ENCODE results near the gene SMC1B. TPM values are rescaled to one million over a fixed set of nuclear protein-coding genes. Genes with fewer than 3 reads are reported as not detected.

Gene SMC1B
- total and polyA plus RNA-seq, 2 of the 8 experiments (the other 6 are each of a cell fraction or from before 2014, with no cell fraction given): 0.02 TPM; not detected in 1

DNA sequence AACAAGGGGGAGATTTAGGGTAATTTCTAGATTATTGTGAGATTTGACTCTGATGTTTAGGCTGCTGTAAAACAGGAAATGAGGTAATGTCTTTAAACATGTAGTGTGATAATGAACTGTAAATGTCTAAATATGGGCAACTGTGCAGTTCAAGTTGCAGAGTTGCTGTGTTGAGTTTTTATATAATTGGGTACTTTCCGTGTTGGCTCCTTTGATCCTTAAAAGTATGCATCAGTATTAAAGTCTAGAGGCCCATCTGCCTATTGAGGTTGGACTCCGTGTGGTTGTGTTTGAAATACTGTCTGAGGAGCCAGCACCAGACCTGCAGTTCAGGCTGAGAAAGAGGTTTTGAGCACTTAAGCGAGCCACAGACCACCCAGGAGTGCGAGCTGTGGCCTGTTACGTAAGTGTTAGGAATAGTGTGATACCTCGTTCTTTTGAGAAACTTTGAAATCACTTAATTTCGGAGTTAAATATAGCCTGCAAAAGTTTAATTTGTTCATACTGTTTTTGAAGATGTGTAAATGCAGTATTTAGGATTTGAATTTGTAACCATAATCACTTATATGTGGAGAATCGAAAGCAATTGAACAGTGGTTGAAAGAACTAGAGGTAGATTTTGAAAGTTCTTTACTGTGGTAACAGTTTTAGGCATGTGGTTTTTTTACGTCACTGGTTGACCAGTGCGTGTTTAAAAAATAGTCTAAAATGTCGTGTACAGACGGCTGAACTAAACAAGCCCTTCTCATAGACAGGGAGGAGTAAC, 94.7 kb downstream of the SMC1B start (continued):
- TF ChIP-seq, protein P1, sequence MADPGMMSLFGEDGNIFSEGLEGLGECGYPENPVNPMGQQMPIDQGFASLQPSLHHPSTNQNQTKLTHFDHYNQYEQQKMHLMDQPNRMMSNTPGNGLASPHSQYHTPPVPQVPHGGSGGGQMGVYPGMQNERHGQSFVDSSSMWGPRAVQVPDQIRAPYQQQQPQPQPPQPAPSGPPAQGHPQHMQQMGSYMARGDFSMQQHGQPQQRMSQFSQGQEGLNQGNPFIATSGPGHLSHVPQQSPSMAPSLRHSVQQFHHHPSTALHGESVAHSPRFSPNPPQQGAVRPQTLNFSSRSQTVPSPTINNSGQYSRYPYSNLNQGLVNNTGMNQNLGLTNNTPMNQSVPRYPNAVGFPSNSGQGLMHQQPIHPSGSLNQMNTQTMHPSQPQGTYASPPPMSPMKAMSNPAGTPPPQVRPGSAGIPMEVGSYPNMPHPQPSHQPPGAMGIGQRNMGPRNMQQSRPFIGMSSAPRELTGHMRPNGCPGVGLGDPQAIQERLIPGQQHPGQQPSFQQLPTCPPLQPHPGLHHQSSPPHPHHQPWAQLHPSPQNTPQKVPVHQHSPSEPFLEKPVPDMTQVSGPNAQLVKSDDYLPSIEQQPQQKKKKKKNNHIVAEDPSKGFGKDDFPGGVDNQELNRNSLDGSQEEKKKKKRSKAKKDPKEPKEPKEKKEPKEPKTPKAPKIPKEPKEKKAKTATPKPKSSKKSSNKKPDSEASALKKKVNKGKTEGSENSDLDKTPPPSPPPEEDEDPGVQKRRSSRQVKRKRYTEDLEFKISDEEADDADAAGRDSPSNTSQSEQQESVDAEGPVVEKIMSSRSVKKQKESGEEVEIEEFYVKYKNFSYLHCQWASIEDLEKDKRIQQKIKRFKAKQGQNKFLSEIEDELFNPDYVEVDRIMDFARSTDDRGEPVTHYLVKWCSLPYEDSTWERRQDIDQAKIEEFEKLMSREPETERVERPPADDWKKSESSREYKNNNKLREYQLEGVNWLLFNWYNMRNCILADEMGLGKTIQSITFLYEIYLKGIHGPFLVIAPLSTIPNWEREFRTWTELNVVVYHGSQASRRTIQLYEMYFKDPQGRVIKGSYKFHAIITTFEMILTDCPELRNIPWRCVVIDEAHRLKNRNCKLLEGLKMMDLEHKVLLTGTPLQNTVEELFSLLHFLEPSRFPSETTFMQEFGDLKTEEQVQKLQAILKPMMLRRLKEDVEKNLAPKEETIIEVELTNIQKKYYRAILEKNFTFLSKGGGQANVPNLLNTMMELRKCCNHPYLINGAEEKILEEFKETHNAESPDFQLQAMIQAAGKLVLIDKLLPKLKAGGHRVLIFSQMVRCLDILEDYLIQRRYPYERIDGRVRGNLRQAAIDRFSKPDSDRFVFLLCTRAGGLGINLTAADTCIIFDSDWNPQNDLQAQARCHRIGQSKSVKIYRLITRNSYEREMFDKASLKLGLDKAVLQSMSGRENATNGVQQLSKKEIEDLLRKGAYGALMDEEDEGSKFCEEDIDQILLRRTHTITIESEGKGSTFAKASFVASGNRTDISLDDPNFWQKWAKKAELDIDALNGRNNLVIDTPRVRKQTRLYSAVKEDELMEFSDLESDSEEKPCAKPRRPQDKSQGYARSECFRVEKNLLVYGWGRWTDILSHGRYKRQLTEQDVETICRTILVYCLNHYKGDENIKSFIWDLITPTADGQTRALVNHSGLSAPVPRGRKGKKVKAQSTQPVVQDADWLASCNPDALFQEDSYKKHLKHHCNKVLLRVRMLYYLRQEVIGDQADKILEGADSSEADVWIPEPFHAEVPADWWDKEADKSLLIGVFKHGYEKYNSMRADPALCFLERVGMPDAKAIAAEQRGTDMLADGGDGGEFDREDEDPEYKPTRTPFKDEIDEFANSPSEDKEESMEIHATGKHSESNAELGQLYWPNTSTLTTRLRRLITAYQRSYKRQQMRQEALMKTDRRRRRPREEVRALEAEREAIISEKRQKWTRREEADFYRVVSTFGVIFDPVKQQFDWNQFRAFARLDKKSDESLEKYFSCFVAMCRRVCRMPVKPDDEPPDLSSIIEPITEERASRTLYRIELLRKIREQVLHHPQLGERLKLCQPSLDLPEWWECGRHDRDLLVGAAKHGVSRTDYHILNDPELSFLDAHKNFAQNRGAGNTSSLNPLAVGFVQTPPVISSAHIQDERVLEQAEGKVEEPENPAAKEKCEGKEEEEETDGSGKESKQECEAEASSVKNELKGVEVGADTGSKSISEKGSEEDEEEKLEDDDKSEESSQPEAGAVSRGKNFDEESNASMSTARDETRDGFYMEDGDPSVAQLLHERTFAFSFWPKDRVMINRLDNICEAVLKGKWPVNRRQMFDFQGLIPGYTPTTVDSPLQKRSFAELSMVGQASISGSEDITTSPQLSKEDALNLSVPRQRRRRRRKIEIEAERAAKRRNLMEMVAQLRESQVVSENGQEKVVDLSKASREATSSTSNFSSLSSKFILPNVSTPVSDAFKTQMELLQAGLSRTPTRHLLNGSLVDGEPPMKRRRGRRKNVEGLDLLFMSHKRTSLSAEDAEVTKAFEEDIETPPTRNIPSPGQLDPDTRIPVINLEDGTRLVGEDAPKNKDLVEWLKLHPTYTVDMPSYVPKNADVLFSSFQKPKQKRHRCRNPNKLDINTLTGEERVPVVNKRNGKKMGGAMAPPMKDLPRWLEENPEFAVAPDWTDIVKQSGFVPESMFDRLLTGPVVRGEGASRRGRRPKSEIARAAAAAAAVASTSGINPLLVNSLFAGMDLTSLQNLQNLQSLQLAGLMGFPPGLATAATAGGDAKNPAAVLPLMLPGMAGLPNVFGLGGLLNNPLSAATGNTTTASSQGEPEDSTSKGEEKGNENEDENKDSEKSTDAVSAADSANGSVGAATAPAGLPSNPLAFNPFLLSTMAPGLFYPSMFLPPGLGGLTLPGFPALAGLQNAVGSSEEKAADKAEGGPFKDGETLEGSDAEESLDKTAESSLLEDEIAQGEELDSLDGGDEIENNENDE (IDR thresholded peaks at IDR 0.05; ENCODE audit: insufficient replicate concordance, low read length): no peak
- TF ChIP-seq EGR1 (IDR thresholded peaks at IDR 0.05; ENCODE audit: borderline replicate concordance, low read depth, low read length) (no peak), TEAD4 (IDR thresholded peaks at IDR 0.05; ENCODE audit: low read depth, low read length) (no peak), SIRT6 (IDR thresholded peaks at IDR 0.05; ENCODE audit: low read length) (no peak), KDM1A (IDR thresholded peaks at IDR 0.05; ENCODE audit: borderline replicate concordance, low read length) (no peak), RXRA (IDR thresholded peaks at IDR 0.05; ENCODE audit: insufficient read depth, low read depth, low read length) (no peak), CTBP2 (IDR thresholded peaks at IDR 0.05; ENCODE audit: borderline replicate concordance, insufficient read depth, insufficient read length, low read length) (no peak)
- TF ChIP-seq, protein P2, sequence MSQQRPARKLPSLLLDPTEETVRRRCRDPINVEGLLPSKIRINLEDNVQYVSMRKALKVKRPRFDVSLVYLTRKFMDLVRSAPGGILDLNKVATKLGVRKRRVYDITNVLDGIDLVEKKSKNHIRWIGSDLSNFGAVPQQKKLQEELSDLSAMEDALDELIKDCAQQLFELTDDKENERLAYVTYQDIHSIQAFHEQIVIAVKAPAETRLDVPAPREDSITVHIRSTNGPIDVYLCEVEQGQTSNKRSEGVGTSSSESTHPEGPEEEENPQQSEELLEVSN (IDR thresholded peaks at IDR 0.05): no peak
